Activated T-cell treated with anti-CD3 and anti-CD28 coated beads, Interleukin-2, amount 50 U/mL, for 24 hours (primary cell): ENCODE measurements around the gene KIF4B.

Experiments used
- DNase-seq: peaks from one replicate; pipeline ENCODE4 v3.0.0-alpha.2; 2020
- H3K27ac Mint-ChIP-seq: 2 replicates; pipeline ENCODE4 v1.8.0; 2020; ENCODE audit warnings: mild to moderate bottlenecking, mixed read lengths
- H3K27me3 Mint-ChIP-seq: 2 replicates; pipeline ENCODE4 v1.8.0; 2020; ENCODE audit warnings: mixed read lengths
- H3K36me3 Mint-ChIP-seq: 2 replicates; pipeline ENCODE4 v1.8.0; 2020; ENCODE audit warnings: low read depth, mixed read lengths
- H3K4me1 Mint-ChIP-seq: 2 replicates; pipeline ENCODE4 v1.8.0; 2020; ENCODE audit warnings: low read depth, mixed read lengths
- H3K4me3 Mint-ChIP-seq: 2 replicates; pipeline ENCODE4 v1.8.0; 2020; ENCODE audit warnings: mild to moderate bottlenecking, moderate library complexity, mixed read lengths
- H3K9me3 Mint-ChIP-seq: 2 replicates; pipeline ENCODE4 v1.8.0; 2020; ENCODE audit warnings: mixed read lengths

The KIF4B gene

DNA sequence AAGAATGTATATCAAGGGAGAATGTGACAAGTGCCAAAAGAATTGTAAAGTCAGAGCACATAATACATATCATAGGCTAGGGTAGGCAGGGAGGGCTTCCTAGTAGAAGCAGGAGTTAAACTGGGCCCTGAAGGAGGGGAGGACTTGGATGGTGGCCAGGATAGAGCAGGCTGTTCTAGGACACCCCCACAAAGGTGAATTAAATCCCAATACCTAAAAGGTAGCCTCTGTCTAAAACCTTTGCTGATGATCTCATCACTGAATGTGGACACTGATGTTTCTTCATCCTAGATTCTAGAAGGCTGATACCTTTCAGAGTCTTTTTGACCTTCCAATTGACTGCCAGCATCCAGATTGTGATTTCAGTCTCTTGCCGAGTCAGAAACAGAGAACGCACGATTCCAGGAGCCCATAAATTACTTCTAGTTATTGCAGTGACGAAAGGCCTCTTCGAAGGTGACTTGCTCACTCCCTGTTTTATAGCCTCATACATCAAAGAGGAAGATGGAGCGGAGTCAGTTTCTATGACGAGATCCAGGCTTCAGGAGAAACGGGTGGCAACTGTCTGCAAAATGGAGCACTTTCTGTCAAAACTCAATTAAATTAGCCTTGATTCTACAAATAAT lies 43.2 kb downstream of the KIF4B start:
- no peak overlapping the region for H3K4me3 Mint-ChIP-seq
- no peaks in the 10 kb centered on the region for H3K4me1 Mint-ChIP-seq
- H3K27ac Mint-ChIP-seq, result no peak overlapping the region
- no peaks in the 10 kb centered on the region for H3K36me3 Mint-ChIP-seq
- H3K9me3 Mint-ChIP-seq, result no peaks in the 10 kb centered on the region
- DNase-seq, result no peak
- H3K27me3 Mint-ChIP-seq, result peaks cover 2% of the 10 kb centered on the region

GRCh38 chr5:155057626-155058025 lies 44.1 kb downstream of the KIF4B start:
- no peaks in the 10 kb centered on the region for H3K4me1 Mint-ChIP-seq
- H3K27me3 Mint-ChIP-seq, result peaks cover 2% of the 10 kb centered on the region
- H3K4me3 Mint-ChIP-seq, result no peak overlapping the region
- H3K9me3 Mint-ChIP-seq, result no peaks in the 10 kb centered on the region
- no peak for DNase-seq
- H3K27ac Mint-ChIP-seq, result no peak overlapping the region
- no peaks in the 10 kb centered on the region for H3K36me3 Mint-ChIP-seq

GRCh38 chr5:155064580-155064979 lies 51.0 kb downstream of the KIF4B start:
- Mint-ChIP-seq H3K27me3 (peaks cover 14% of the 10 kb centered on the region), H3K27ac (no peak overlapping the region), H3K36me3 (no peaks in the 10 kb centered on the region), H3K4me3 (no peak overlapping the region), H3K9me3 (no peaks in the 10 kb centered on the region), H3K4me1 (no peaks in the 10 kb centered on the region)
- DNase-seq, result no peak

DNA sequence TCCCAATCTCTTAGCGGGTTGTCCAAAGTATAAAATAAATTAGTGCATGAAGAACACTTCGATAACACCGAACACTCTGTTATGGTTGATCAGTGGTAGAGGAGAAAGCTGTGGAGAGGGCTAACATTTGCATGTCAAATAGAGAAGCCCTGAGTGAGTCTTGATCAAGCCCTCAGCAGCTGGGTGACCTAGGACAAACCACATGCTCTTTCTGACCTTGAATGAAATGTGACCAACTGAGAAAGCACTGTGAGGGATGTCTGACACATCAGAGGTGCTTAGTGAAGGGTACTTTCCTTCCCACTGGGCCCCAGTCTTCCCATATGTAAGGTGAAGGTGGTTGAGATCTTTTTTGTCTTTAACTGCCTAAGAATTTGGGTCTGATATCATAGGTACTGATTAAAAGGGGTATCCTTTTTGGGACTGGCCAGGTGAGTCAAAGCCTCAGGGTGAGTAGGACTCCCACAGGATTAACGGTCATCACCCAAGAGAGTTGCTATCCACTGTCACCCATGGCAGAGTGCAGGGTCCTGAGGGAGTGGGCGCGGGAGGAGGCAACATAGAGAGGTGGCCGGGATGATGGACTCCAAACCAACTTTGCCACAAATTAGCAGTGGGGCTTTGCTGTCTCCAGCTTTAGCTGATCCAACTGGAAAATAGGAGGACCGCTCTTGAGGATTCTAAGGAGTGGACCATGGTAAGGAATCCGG lies 53.5 kb downstream of the KIF4B start:
- H3K36me3 Mint-ChIP-seq, result no peaks in the 10 kb centered on the region
- no peaks in the 10 kb centered on the region for H3K4me1 Mint-ChIP-seq
- DNase-seq, result no peak
- H3K4me3 Mint-ChIP-seq, result no peak overlapping the region
- peaks cover 14% of the 10 kb centered on the region for H3K27me3 Mint-ChIP-seq
- no peak overlapping the region for H3K27ac Mint-ChIP-seq
- H3K9me3 Mint-ChIP-seq, result no peaks in the 10 kb centered on the region
